AG10803 (cell line): ENCODE measurements around the gene BOC.

Experiments
- DNase-seq: peaks from one replicate; pipeline ENCODE4 v3.0.0; 2010; ENCODE audit warnings: low read depth
- H3K4me3 ChIP-seq: 2 replicates; pipeline ENCODE4 v1.5.1; 2011; ENCODE audit warnings: mild to moderate bottlenecking, low read length, control low read depth
- CTCF ChIP-seq: conservative IDR thresholded peaks from 2 replicates; pipeline ENCODE4 v1.5.1; 2011; ENCODE audit warnings: mild to moderate bottlenecking, low read length, control low read depth, inconsistent platforms

Gene BOC

GRCh38 chr3:113310960-113311359 is 99.6 kb downstream of the BOC start:
- DNase-seq: no peak
- TF ChIP-seq CTCF: no peak
- no peak overlapping the region for H3K4me3 ChIP-seq

GRCh38 chr3:113312416-113312815 is 101.1 kb downstream of the BOC start:
- no peak overlapping the region for H3K4me3 ChIP-seq
- DNase-seq: no peak
- TF ChIP-seq CTCF: no peak

- no peak overlapping the region for H3K4me3 ChIP-seq
- DNase-seq: no peak
- no peak for TF ChIP-seq CTCF
Measured at GRCh38 chr3:113314923-113315322, 103.6 kb downstream of the BOC start.

- TF ChIP-seq CTCF: no peak
- no peak overlapping the region for H3K4me3 ChIP-seq
- DNase-seq: no peak
Measured at GRCh38 chr3:113329757-113330156, 118.4 kb downstream of the BOC start.

GRCh38 chr3:113330742-113331141 is 119.4 kb downstream of the BOC start:
- DNase-seq: no peak
- TF ChIP-seq CTCF: no peak
- no peak overlapping the region for H3K4me3 ChIP-seq

GRCh38 chr3:113331187-113331586 is 119.8 kb downstream of the BOC start:
- no peak for DNase-seq
- H3K4me3 ChIP-seq: no peak overlapping the region
- TF ChIP-seq CTCF: no peak
